Omental fat pad (tissue), 4 donors: ENCODE measurements around the gene GATA2. TPM values are rescaled to one million over a fixed set of nuclear protein-coding genes. Genes with fewer than 3 reads are reported as not detected.

ENCODE experiments used
- ATAC-seq: fragments of 150-250 bp; one replicate; pipeline ENCODE4 v1.9.1; 2016; ENCODE audit warnings: mild to moderate bottlenecking, moderate library complexity; ENCODE audit not compliant: low FRiP score
- DNase-seq: peaks from one replicate; pipeline ENCODE4 v3.0.0-alpha.2; 2019; ENCODE audit warnings: low spot score
- CTCF ChIP-seq, 3 donors: fragments of 450-650 bp; IDR thresholded peaks; one replicate each; pipeline ENCODE4 v1.5.1; 2016 to 2017; ENCODE audit warnings: antibody characterized with exemption in 3 of 3, mild to moderate bottlenecking in 3 of 3, moderate library complexity in 2 of 3
- total RNA-seq, 4 donors: library from RNA; depleted of rRNA; stranded (reverse); fragments of >200 nt; gene quantifications; one replicate each; pipeline ENCODE4 v1.1.0, GENCODE V29; 2016

The GATA2 gene
- total RNA-seq, 4 donors from 2014 or later: 4.2 to 32.5 (median 9.0) TPM

- DNase-seq: no peak
- TF ChIP-seq CTCF (IDR thresholded peaks at IDR 0.05): no peak
- ATAC-seq: no peak
These were observed 23.4 kb downstream of the GATA2 start for GRCh38 chr3:128469556-128469955.

GRCh38 chr3:128468791-128469527, 24.0 kb downstream of the GATA2 start:
- no peak for ATAC-seq
- no peak for DNase-seq

GRCh38 chr3:128468285-128468790, 24.7 kb downstream of the GATA2 start:
- no peak for TF ChIP-seq CTCF (IDR thresholded peaks at IDR 0.05)
- ATAC-seq (no peak), DNase-seq (no peak)

More at GRCh38 chr3:128468791-128469527, 24.0 kb downstream of the GATA2 start:
- no peak for TF ChIP-seq CTCF (IDR thresholded peaks at IDR 0.05)

GRCh38 chr3:128466840-128467541, 26.0 kb downstream of the GATA2 start, which contains the start of gene DNAJB8:
Gene DNAJB8 (minus strand): TSS chr3:128466890. CDS start chr3:128463245, 3,645 bp downstream.
- no peak for DNase-seq
- no peak for TF ChIP-seq CTCF (IDR thresholded peaks at IDR 0.05)
- no peak for ATAC-seq

GRCh38 chr3:128464702-128465101, 28.3 kb downstream of the GATA2 start:
- ATAC-seq (no peak), DNase-seq (no peak)
- TF ChIP-seq CTCF (IDR thresholded peaks at IDR 0.05): no peak

- no peak for DNase-seq
- TF ChIP-seq CTCF (IDR thresholded peaks at IDR 0.05): no peak
- ATAC-seq: no peak
These were observed 28.8 kb downstream of the GATA2 start for GRCh38 chr3:128464188-128464587.
